AG09309 (cell line): ENCODE measurements around the gene CMIP.

ENCODE experiments used
- DNase-seq: peaks from one replicate; pipeline ENCODE4 v3.0.0-alpha.2; 2010; ENCODE audit warnings: low read depth
- H3K4me3 ChIP-seq: 2 replicates; pipeline ENCODE4 v1.5.1; 2011; ENCODE audit warnings: mild to moderate bottlenecking, low read depth, low read length, moderate library complexity; ENCODE audit not compliant: control insufficient read depth
- CTCF ChIP-seq: IDR thresholded peaks from 2 replicates; pipeline ENCODE4 v1.5.1; 2011; ENCODE audit warnings: mild to moderate bottlenecking, low read depth, low read length, inconsistent platforms; ENCODE audit not compliant: insufficient read depth, control insufficient read depth; ENCODE audit errors: missing control alignments

CMIP gene

GRCh38 chr16:81447383-81448101 is 2.9 kb downstream of the CMIP start:
- H3K4me3 ChIP-seq, result no peak overlapping the region
- no peak for DNase-seq
- no peak for TF ChIP-seq CTCF

GRCh38 chr16:81448154-81449131 is 3.8 kb downstream of the CMIP start:
- no peak overlapping the region for H3K4me3 ChIP-seq
- TF ChIP-seq CTCF, result no peak
- DNase-seq, result no peak

- no peak for DNase-seq
- no peak for TF ChIP-seq CTCF
- no peak overlapping the region for H3K4me3 ChIP-seq
Observed at GRCh38 chr16:81449241-81449640, 4.6 kb downstream of the CMIP start.

GRCh38 chr16:81449899-81450608 is 5.4 kb downstream of the CMIP start:
- no peak for DNase-seq
- H3K4me3 ChIP-seq, result no peak overlapping the region
- TF ChIP-seq CTCF, result no peak

GRCh38 chr16:81450783-81451491 is 6.3 kb downstream of the CMIP start:
- H3K4me3 ChIP-seq, result no peak overlapping the region
- DNase-seq, result no peak

More at GRCh38 chr16:81450783-81451491, 6.3 kb downstream of the CMIP start:
- no peak for TF ChIP-seq CTCF
